Stimulated activated naive CD8-positive, alpha-beta T cell treated with anti-CD3 and anti-CD28 coated beads, Interleukin-15, amount 100 ng/mL, for 72 hours (primary cell): ENCODE measurements around the gene SGPL1.

Source experiments
- ATAC-seq: fragments of 150-1000 bp; cut with Tn5 transposase; 2 replicates; pipeline ENCODE4 v1.10.0; 2021; ENCODE audit warnings: mild to moderate bottlenecking, moderate library complexity
- DNase-seq, 2 donors: peaks; one replicate each; pipeline ENCODE4 v3.0.0; 2021 to 2022
- H3K27ac Mint-ChIP-seq, 2 donors: one replicate each; pipeline ENCODE4 v1.8.0; 2022; ENCODE audit warnings: mild to moderate bottlenecking in 2 of 2, mixed read lengths in 2 of 2, moderate library complexity in 2 of 2
- H3K27me3 Mint-ChIP-seq: one replicate; pipeline ENCODE4 v1.8.0; 2022; ENCODE audit warnings: mixed read lengths
- H3K4me1 Mint-ChIP-seq: one replicate; pipeline ENCODE4 v1.8.0; 2022; ENCODE audit warnings: mild to moderate bottlenecking, mixed read lengths
- H3K4me3 Mint-ChIP-seq, 2 donors: one replicate each; pipeline ENCODE4 v1.8.0; 2022; ENCODE audit warnings: mild to moderate bottlenecking in 2 of 2, mixed read lengths in 2 of 2, moderate library complexity in 1 of 2
- H3K9me3 Mint-ChIP-seq, 2 donors: one replicate each; pipeline ENCODE4 v1.8.0; 2022; ENCODE audit warnings: mixed read lengths in 2 of 2

SGPL1 gene

GRCh38 chr10:70777063-70777875 lies 38.5 kb upstream of the SGPL1 start:
- DNase-seq (no peak), ATAC-seq (no peak)
- H3K27me3 Mint-ChIP-seq = no peaks in the 10 kb centered on the region
- no peaks in the 10 kb centered on the region for H3K4me1 Mint-ChIP-seq
- no peaks in the 10 kb centered on the region for H3K9me3 Mint-ChIP-seq
- H3K4me3 Mint-ChIP-seq = no peak overlapping the region
- peak overlapping the region in 1 of 2 donors; percentile 56 for H3K27ac Mint-ChIP-seq

GRCh38 chr10:70778267-70778924 lies 37.4 kb upstream of the SGPL1 start:
- Mint-ChIP-seq H3K9me3 (no peaks in the 10 kb centered on the region), H3K4me3 (no peak overlapping the region), H3K27ac (peak overlapping the region in 1 of 2 donors; percentile 4), H3K27me3 (peaks cover 8% of the 10 kb centered on the region), H3K4me1 (peaks cover 8% of the 10 kb centered on the region)
- no peak for DNase-seq
- ATAC-seq = no peak

DNA sequence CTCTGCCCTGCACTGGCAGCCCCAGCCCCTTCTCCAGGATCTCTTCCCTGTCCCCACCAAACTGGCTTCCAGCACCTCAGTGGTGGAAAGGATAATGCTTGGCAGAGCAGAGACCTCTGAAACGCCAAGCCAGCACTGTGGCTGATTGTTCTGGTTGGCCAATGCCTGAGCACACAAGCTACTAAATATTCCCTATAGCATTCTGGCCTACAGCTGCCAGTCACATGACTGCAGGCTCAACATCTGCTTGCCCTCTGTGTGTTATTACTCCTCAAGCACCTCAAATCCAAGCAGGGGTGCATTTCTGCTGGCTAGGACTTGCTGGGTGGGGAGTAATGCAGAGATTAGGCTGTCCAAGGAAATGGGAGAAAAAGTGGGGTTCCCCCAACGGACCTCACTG lies 36.7 kb upstream of the SGPL1 start:
- Mint-ChIP-seq H3K9me3 (no peaks in the 10 kb centered on the region), H3K27ac (no peak overlapping the region), H3K27me3 (peaks cover 10% of the 10 kb centered on the region), H3K4me1 (peaks cover 9% of the 10 kb centered on the region), H3K4me3 (no peak overlapping the region)
- DNase-seq (no peak), ATAC-seq (no peak)

GRCh38 chr10:70779511-70780369 lies 36.0 kb upstream of the SGPL1 start:
- ATAC-seq (no peak), DNase-seq (no peak)
- H3K4me3 Mint-ChIP-seq = no peak overlapping the region
- no peak overlapping the region for H3K27ac Mint-ChIP-seq
- peaks cover 15% of the 10 kb centered on the region for H3K4me1 Mint-ChIP-seq
- no peaks in the 10 kb centered on the region for H3K9me3 Mint-ChIP-seq
- H3K27me3 Mint-ChIP-seq = peaks cover 10% of the 10 kb centered on the region

DNA sequence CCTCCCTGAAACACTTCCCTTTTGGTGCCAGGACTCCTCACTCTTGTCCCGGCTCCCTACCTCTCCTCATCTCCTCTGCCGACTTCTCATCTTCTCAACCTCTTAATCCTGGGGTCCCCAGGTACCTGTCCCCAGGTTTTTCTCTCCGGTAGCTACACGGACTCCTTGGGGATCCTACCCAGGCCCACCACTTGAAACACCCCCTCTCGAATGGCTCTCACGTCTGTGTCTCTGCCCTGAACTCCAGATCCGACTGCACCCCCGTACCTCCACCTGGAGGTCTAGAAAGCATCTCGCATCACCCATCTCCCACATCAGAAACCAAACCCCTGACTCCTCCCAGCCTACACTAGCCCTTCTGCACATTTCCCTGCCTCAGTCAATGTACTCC lies 35.4 kb upstream of the SGPL1 start:
- Mint-ChIP-seq H3K27me3 (peaks cover 10% of the 10 kb centered on the region), H3K9me3 (no peaks in the 10 kb centered on the region), H3K27ac (peak overlapping the region in 1 of 2 donors; percentile 20), H3K4me1 (peaks cover 22% of the 10 kb centered on the region), H3K4me3 (no peak overlapping the region)
- DNase-seq = no peak
- no peak for ATAC-seq

DNA sequence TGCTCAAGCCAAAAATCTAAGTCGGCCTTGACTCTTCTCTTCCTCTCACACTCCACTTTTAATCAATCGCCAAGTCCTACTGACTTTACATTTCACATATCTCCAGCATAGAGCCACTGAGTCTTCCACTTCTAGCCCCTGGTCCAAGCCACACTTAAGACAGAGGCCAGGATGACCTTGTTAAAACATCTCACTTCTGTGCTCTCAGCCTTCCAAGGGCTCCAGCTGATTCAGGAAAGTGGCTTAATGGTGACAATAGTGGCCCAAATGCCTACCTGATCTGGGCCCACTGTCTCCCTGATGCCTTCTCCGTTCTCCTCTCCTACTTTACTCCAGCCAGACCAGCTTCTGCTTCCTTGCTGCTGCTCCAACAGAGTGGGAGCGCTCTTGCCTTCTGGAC lies 35.0 kb upstream of the SGPL1 start:
- H3K27ac Mint-ChIP-seq = no peak overlapping the region
- ATAC-seq (no peak), DNase-seq (no peak)
- H3K4me3 Mint-ChIP-seq = no peak overlapping the region
- peaks cover 22% of the 10 kb centered on the region for H3K4me1 Mint-ChIP-seq
- H3K9me3 Mint-ChIP-seq = no peaks in the 10 kb centered on the region
- H3K27me3 Mint-ChIP-seq = peaks cover 10% of the 10 kb centered on the region

DNA sequence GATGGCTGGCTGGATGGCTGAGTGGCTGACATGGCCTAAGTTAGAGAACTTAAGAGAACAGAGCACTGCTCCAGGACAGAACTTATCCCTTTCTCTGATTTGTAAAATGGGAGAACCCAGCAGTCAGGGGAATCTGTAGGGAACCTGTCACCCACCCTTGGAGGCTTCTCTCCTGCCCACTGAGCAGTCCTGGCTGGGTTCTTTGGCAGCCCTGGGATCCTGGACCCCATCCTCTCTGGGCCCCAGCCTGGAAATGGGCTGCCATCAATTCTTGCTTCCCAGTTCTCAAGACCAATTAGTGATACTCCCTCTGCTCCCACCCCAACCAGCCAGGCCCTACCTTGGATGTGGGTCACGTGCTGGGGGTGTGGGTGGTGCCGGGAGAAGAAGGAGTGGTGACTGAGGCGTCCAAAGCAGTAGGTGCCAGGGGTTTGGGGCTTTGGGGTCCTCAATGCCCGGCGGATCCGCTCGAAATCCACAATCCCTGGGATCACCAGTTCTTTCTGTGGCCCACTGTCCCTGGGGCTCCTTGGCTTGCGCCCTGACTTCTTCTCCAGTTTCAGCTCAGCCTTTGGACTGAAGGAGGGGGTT lies 34.2 kb upstream of the SGPL1 start:
- Mint-ChIP-seq H3K9me3 (no peaks in the 10 kb centered on the region), H3K4me1 (peaks cover 27% of the 10 kb centered on the region), H3K27me3 (peaks cover 10% of the 10 kb centered on the region), H3K27ac (no peak overlapping the region), H3K4me3 (no peak overlapping the region)
- ATAC-seq = no peak
- DNase-seq = no peak

DNA sequence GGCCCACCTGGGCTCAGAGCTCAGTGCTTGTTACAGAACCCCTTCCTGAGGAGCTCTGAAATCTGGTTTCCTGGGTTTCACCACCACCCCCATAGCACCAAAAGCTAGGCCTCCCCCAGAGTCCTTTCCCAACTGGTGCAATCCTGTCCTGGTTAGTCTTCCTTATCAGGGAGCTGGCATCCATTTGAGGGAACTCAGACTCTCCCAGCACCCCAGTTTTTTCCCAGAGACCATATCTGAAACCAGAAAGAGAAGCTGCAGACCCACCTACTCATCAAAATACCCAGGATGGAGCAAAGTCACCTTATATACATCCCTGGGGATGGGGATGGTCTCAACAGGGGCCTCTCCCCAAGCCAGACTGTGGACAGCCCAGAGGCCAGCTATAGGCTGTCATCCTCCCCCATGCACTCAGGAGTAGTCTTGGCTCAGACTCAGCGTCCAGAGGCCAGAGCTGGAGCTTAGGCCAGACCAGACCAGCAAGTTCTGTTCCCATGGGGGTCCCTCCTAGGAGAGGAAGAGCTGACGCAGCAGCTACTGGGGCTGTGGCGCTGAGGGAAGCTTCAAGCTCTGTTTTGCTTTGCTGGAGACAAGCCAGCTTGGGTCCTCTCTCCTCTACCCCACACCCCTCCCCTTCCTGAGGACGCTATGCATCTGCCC lies 33.5 kb upstream of the SGPL1 start:
- ATAC-seq (no peak), DNase-seq (no peak)
- Mint-ChIP-seq H3K27ac (peak overlapping the region in 1 of 2 donors; percentile 27), H3K27me3 (peaks cover 10% of the 10 kb centered on the region), H3K4me3 (no peak overlapping the region), H3K9me3 (no peaks in the 10 kb centered on the region), H3K4me1 (peaks cover 34% of the 10 kb centered on the region)

- H3K4me1 Mint-ChIP-seq = peaks cover 36% of the 10 kb centered on the region
- H3K27ac Mint-ChIP-seq = no peak overlapping the region
- no peaks in the 10 kb centered on the region for H3K9me3 Mint-ChIP-seq
- DNase-seq (no peak), ATAC-seq (no peak)
- H3K27me3 Mint-ChIP-seq = peaks cover 10% of the 10 kb centered on the region
- H3K4me3 Mint-ChIP-seq = no peak overlapping the region
Measured at GRCh38 chr10:70782746-70783680, 32.7 kb upstream of the SGPL1 start.

- Mint-ChIP-seq H3K4me1 (peaks cover 36% of the 10 kb centered on the region), H3K4me3 (no peak overlapping the region), H3K9me3 (no peaks in the 10 kb centered on the region), H3K27ac (no peak overlapping the region), H3K27me3 (peaks cover 10% of the 10 kb centered on the region)
- no peak for ATAC-seq
- no peak for DNase-seq
Measured at GRCh38 chr10:70784016-70784415, 31.7 kb upstream of the SGPL1 start.

GRCh38 chr10:70784471-70784870 lies 31.3 kb upstream of the SGPL1 start:
- Mint-ChIP-seq H3K4me1 (peaks cover 36% of the 10 kb centered on the region), H3K9me3 (no peaks in the 10 kb centered on the region), H3K27me3 (peaks cover 10% of the 10 kb centered on the region), H3K27ac (peak overlapping the region in 1 of 2 donors; percentile 67), H3K4me3 (no peak overlapping the region)
- no peak for DNase-seq
- ATAC-seq = no peak

GRCh38 chr10:70785190-70785589 lies 30.6 kb upstream of the SGPL1 start, which contains the start of gene TBATA:
TSS of gene TBATA (minus strand) at chr10:70785377. CDS start at chr10:70783379, 1,998 bp downstream.
- Mint-ChIP-seq H3K27me3 (peaks cover 10% of the 10 kb centered on the region), H3K4me1 (peaks cover 37% of the 10 kb centered on the region), H3K9me3 (no peaks in the 10 kb centered on the region), H3K4me3 (no peak within 1 kb of the TSS), H3K27ac (peak within 1 kb of the TSS in 1 of 2 donors; percentile 67)
- DNase-seq = no peak
- ATAC-seq = no peak

- Mint-ChIP-seq H3K27me3 (peaks cover 10% of the 10 kb centered on the region), H3K4me3 (peak overlapping the region in 1 of 2 donors; percentile 9), H3K4me1 (peaks cover 50% of the 10 kb centered on the region), H3K9me3 (no peaks in the 10 kb centered on the region), H3K27ac (peak overlapping the region; percentile 1 to 60)
- peak in 1 of 2 donors; percentile 23 for DNase-seq
- ATAC-seq = peak; percentile 86
Measured at GRCh38 chr10:70786799-70787415, 28.8 kb upstream of the SGPL1 start.
